GM10248 (cell line): ENCODE measurements around the gene NFIX.

ENCODE experiments used
- CTCF ChIA-PET: fragments of 300-600 bp; sonication (Branson Sonifier 250); formaldehyde crosslinking; extraction: SDS; loops from one replicate; lab custom pipeline; 2021; ENCODE audit warnings: antibody characterized with exemption; lab: Yijun Ruan, JAX
- POLR2A ChIA-PET: fragments of 350-650 bp; sonication (Branson Sonifier 250); formaldehyde crosslinking; extraction: SDS; loops from one replicate; lab custom pipeline; 2020; ENCODE audit warnings: antibody characterized with exemption; lab: Yijun Ruan, JAX
- DNase-seq: peaks from one replicate; pipeline ENCODE4 v3.0.0; 2012; ENCODE audit errors: extremely low spot score
- CTCF ChIP-seq: IDR thresholded peaks from 2 replicates; pipeline ENCODE4 v1.5.1; 2012; ENCODE audit warnings: mild to moderate bottlenecking, low read depth; ENCODE audit errors: extremely low read depth, missing control alignments, control extremely low read depth

The NFIX gene

GRCh38 chr19:13127051-13127450 lies 131.8 kb downstream of the NFIX start:
- no peak for TF ChIP-seq CTCF
- DNase-seq = no peak
- CTCF ChIA-PET = interaction anchor here (1.0 to 2.3 kb wide), 2 partner anchors 23 to 162 kb away, joined by 4 to 9 read pairs; partner anchors contain the start of genes IER2 and STX10
- POLR2A ChIA-PET = no interaction called here

- ChIA-PET CTCF (interaction anchor here (1.0 to 2.3 kb wide), 6 partner anchors 8 to 163 kb away, joined by 3 to 9 read pairs (median 4); partner anchors contain the start of genes IER2 and STX10), POLR2A (interaction anchor here (1.2 kb wide), 1 partner anchor 14 kb away, joined by 4 read pairs; no protein-coding TSS in a partner anchor)
- no peak for DNase-seq
- no peak for TF ChIP-seq CTCF
Measured at GRCh38 chr19:13127811-13128575, 132.7 kb downstream of the NFIX start.

- TF ChIP-seq CTCF = no peak
- no peak for DNase-seq
- POLR2A ChIA-PET = interaction anchor here (1.2 kb wide), 1 partner anchor 14 kb away, joined by 4 read pairs; no protein-coding TSS in a partner anchor
- CTCF ChIA-PET = interaction anchor here (0.7 to 2.3 kb wide), 6 partner anchors 8 to 163 kb away, joined by 3 to 9 read pairs (median 4); partner anchors contain the start of genes IER2 and STX10
Measured at GRCh38 chr19:13128583-13128982, 133.3 kb downstream of the NFIX start.

- ChIA-PET CTCF (interaction anchor here (0.7 to 2.3 kb wide), 4 partner anchors 10 to 164 kb away, joined by 3 to 9 read pairs (median 4); partner anchors contain the start of genes IER2 and STX10), POLR2A (no interaction called here)
- DNase-seq = no peak
- no peak for TF ChIP-seq CTCF
Measured at GRCh38 chr19:13129384-13129783, 134.1 kb downstream of the NFIX start.

- ChIA-PET CTCF (interaction anchor here (1.0 to 2.7 kb wide), 6 partner anchors 10 to 165 kb away, joined by 3 to 10 read pairs (median 4); no protein-coding TSS in a partner anchor), POLR2A (interaction anchor here (0.6 to 0.9 kb wide), 2 partner anchors 19 to 24 kb away, joined by 3 to 4 read pairs; partner anchors contain the start of genes IER2 and STX10)
- TF ChIP-seq CTCF = no peak
- no peak for DNase-seq
Measured at GRCh38 chr19:13130886-13131490, 135.7 kb downstream of the NFIX start.
